ENCODE data around the gene RPTOR.
A peak's percentile ranks its signal among the peaks of the same experiment; 100 is the strongest.

RPTOR gene

GRCh38 chr17:80588702-80589383 is 44.2 kb downstream of the RPTOR start:
- no peak overlapping the region for H3K27ac ChIP-seq (ENCODE audit: extremely low read depth, low read depth, low read length)
- POLR2A ChIA-PET, result no interaction called here
- CTCF ChIA-PET, result interaction anchor here (0.7 to 3.1 kb wide), 2 partner anchors 13 to 1804 kb away, joined by 3 to 14 read pairs; no protein-coding TSS in a partner anchor
- H3K4me3 ChIP-seq (ENCODE audit: low read depth, low read length), result no peak overlapping the region
- TF ChIP-seq GLI2 (tag by site-specific recombination; IDR thresholded peaks at IDR 0.05; ENCODE audit: borderline replicate concordance, low read depth) (no peak), ZNF677 (tag by site-specific recombination; IDR thresholded peaks at IDR 0.05) (no peak), PRDM6 (tag by site-specific recombination; IDR thresholded peaks at IDR 0.05) (0 out of 2 replicates have a peak, but pooled peaks have one; percentile 27), SCRT2 (tag by site-specific recombination; IDR thresholded peaks at IDR 0.05) (0 out of 2 replicates have a peak, but pooled peaks have one; percentile 36)
- no peaks in the 10 kb centered on the region for H3K9me3 ChIP-seq (ENCODE audit: control insufficient read depth, insufficient read depth, low read depth, low read length)
- H3K36me3 ChIP-seq (ENCODE audit: control insufficient read depth in 2 of 2, insufficient read depth in 1 of 2, low read length in 2 of 2), result no peaks in the 10 kb centered on the region
- H3K4me1 ChIP-seq (ENCODE audit: control insufficient read depth, insufficient read depth, low read length), result no peaks in the 10 kb centered on the region

- Histone ChIP-seq H3K4me1 (ENCODE audit: control insufficient read depth, insufficient read depth, low read length) (peaks cover 3% of the 10 kb centered on the region; the same call in 1 of the 2 replicates), H3K27ac (ENCODE audit: extremely low read depth, low read depth, low read length) (no peak overlapping the region), H3K36me3 (ENCODE audit: control insufficient read depth in 2 of 2, insufficient read depth in 1 of 2, low read length in 2 of 2) (no peaks in the 10 kb centered on the region), H3K4me3 (ENCODE audit: low read depth, low read length) (no peak overlapping the region), H3K9me3 (ENCODE audit: control insufficient read depth, insufficient read depth, low read depth, low read length) (no peaks in the 10 kb centered on the region)
- TF ChIP-seq INSM2 (tag by site-specific recombination; IDR thresholded peaks at IDR 0.05) (no peak), PRDM1 (tag by site-specific recombination; IDR thresholded peaks at IDR 0.05) (peak; percentile 62)
- CTCF ChIA-PET, result interaction anchor here (1.6 kb wide), 2 partner anchors 16 to 59 kb away, joined by 7 to 14 read pairs; no protein-coding TSS in a partner anchor
- POLR2A ChIA-PET, result no interaction called here
Measured at GRCh38 chr17:80591788-80592187, 47.1 kb downstream of the RPTOR start.

- Histone ChIP-seq H3K9me3 (ENCODE audit: control insufficient read depth, insufficient read depth, low read depth, low read length) (no peaks in the 10 kb centered on the region), H3K36me3 (ENCODE audit: control insufficient read depth in 2 of 2, insufficient read depth in 1 of 2, low read length in 2 of 2) (no peaks in the 10 kb centered on the region), H3K4me1 (ENCODE audit: control insufficient read depth, insufficient read depth, low read length) (peaks cover 6% of the 10 kb centered on the region), H3K4me3 (ENCODE audit: low read depth, low read length) (no peak overlapping the region), H3K27ac (ENCODE audit: extremely low read depth, low read depth, low read length) (no peak overlapping the region)
- ChIA-PET CTCF (interaction anchor here (1.6 kb wide), 2 partner anchors 16 to 58 kb away, joined by 7 to 14 read pairs; no protein-coding TSS in a partner anchor), POLR2A (interaction anchor here (0.5 kb wide), 1 partner anchor 478 kb away, joined by 3 read pairs; no protein-coding TSS in a partner anchor)
- peak; percentile 99 for TF ChIP-seq ZNF600 (tag by site-specific recombination; IDR thresholded peaks at IDR 0.05)
- TF ChIP-seq ZBTB48 (tag by site-specific recombination; IDR thresholded peaks at IDR 0.05), result 0 out of 2 replicates have a peak, but pooled peaks have one; percentile 60
- no peak for TF ChIP-seq ZNF660 (tag by site-specific recombination; IDR thresholded peaks at IDR 0.05)
- peak; percentile 51; the same call in 1 of the 2 replicates for TF ChIP-seq ZBTB6 (tag by site-specific recombination; IDR thresholded peaks at IDR 0.05)
- TF ChIP-seq ZBTB10 (tag by site-specific recombination; IDR thresholded peaks at IDR 0.05), result no peak
- TF ChIP-seq ZFHX2 (tag by site-specific recombination; conservative IDR thresholded peaks at IDR 0.05), result 0 out of 2 replicates have a peak, but pooled peaks have one; percentile 7
- peak; percentile 17; the same call in 1 of the 2 replicates for TF ChIP-seq EGR2 (tag by site-specific recombination; IDR thresholded peaks at IDR 0.05; ENCODE audit: low read depth)
- no peak for TF ChIP-seq ZNF561 (tag by site-specific recombination; IDR thresholded peaks at IDR 0.05; ENCODE audit: borderline replicate concordance)
Measured at GRCh38 chr17:80592243-80592642, 47.6 kb downstream of the RPTOR start.
